SH-SY5Y (cell line): ENCODE results near the gene MGAT5.

Experiments used
- GATA2 ChIP-seq: IDR thresholded peaks from 2 replicates; pipeline ENCODE4 v1.6.1; 2011; ENCODE audit warnings: mild to moderate bottlenecking, low read depth, low read length
- GATA3 ChIP-seq: IDR thresholded peaks from 2 replicates; pipeline ENCODE4 v1.6.1; 2011; ENCODE audit warnings: low read depth, mild to moderate bottlenecking, low read length, moderate library complexity

- TF ChIP-seq GATA2 (no peak), GATA3 (no peak)
Measured at GRCh38 chr2:134432435-134432883, 178.6 kb downstream of the MGAT5 start.
